ENCODE measurements around the gene SH2D2A. TPM values are rescaled to one million over a fixed set of nuclear protein-coding genes. Genes with fewer than 3 reads are reported as not detected.

The SH2D2A gene
- total RNA-seq, 1 experiment from 2014 or later = not detected

DNA sequence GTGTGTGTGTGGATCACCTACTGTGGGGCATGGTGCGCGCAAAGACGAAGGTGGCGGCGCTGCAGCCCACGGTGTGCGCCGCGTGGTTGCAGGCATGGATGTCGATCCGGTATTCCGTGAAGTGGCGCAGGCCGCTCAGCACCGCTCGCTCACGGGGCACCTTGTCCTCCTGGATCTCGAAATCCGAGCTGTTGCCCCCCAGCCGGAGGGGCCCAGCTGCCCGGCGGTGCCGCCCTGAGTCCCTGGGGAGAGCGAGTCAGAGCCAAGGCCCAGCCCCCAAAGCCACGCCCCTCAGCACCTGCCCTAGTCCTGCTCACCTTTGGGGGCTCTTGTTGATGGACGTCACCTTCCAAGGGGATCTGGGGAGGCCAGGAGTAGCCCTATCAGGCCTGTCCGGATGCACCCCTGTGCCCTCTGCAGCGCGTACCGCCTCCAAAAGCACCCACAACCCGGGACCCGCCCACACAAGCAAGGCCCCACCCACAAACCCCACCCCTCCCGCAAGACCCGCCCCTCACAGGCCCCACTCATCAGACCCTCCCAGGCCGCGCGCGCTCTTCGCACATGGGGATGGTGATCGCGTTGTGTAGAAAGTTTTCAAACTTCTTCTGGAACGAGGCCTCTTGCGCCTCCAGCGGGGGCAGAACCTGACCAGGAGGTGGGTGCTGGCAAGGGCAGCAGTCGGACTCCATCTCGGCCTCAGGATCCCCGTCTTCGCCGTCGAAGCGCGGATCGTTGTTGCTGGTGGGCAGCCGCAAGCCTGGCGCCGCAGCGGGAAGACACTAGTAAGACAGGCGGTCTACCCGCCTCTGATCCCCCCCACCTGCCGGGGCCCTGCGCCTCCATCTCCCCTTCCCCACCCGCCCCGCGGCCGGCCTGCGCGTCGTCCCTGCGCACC, 28.7 kb upstream of the SH2D2A start:
- Histone ChIP-seq H2AFZ (ENCODE audit: low read length) (no peak overlapping the region), H3K9me3 (ENCODE audit: low read length) (no peaks in the 10 kb centered on the region), H4K20me1 (ENCODE audit: insufficient read depth, low read depth, low read length) (no peaks in the 10 kb centered on the region), H3K4me3 (ENCODE audit: low read length) (no peak overlapping the region), H3K27me3 (ENCODE audit: low read length) (no peaks in the 10 kb centered on the region), H3K27ac (ENCODE audit: low read length) (no peak overlapping the region), H3K9ac (ENCODE audit: low read length) (no peak overlapping the region), H3K4me2 (ENCODE audit: low read depth, low read length, poor library complexity, severe bottlenecking) (no peak overlapping the region), H3K36me3 (ENCODE audit: insufficient read depth, low read length) (no peaks in the 10 kb centered on the region), H3K4me1 (ENCODE audit: low read length) (no peaks in the 10 kb centered on the region), H3K79me2 (ENCODE audit: low read length) (no peaks in the 10 kb centered on the region), H3K9me2 (replicated peaks; ENCODE audit: insufficient read depth, low read length) (no peaks in the 10 kb centered on the region)
- no peak for DNase-seq

DNA sequence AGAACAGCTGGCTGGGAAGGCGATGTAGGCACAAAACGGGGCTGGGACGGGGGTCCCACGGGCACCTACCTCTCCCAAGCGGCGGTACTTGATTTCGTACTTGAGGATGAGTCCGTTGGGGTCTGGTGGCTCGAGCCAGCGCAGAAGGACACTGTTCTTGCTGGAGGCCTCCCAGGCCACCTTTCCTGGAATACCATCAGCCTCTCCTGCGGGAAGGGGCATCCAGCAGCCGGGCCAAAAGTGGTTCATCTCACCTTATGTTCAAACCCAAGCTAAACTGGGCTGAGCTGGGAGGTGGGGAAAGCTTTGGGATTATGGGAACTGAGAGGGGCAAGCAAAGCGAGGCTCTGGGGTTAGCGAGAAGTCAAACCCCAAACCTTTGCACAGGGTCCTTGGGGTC, 28.0 kb upstream of the SH2D2A start:
- no peak overlapping the region for H3K4me3 ChIP-seq (ENCODE audit: low read length)
- no peaks in the 10 kb centered on the region for H3K9me3 ChIP-seq (ENCODE audit: low read length)
- H3K9ac ChIP-seq (ENCODE audit: low read length) = no peak overlapping the region
- H4K20me1 ChIP-seq (ENCODE audit: insufficient read depth, low read depth, low read length) = no peaks in the 10 kb centered on the region
- H3K27me3 ChIP-seq (ENCODE audit: low read length) = no peaks in the 10 kb centered on the region
- no peak for DNase-seq
- no peak overlapping the region for H3K27ac ChIP-seq (ENCODE audit: low read length)
- H3K4me2 ChIP-seq (ENCODE audit: low read depth, low read length, poor library complexity, severe bottlenecking) = no peak overlapping the region
- no peaks in the 10 kb centered on the region for H3K36me3 ChIP-seq (ENCODE audit: insufficient read depth, low read length)
- H3K4me1 ChIP-seq (ENCODE audit: low read length) = no peaks in the 10 kb centered on the region
- H3K9me2 ChIP-seq (replicated peaks; ENCODE audit: insufficient read depth, low read length) = no peaks in the 10 kb centered on the region
- H2AFZ ChIP-seq (ENCODE audit: low read length) = no peak overlapping the region
- no peaks in the 10 kb centered on the region for H3K79me2 ChIP-seq (ENCODE audit: low read length)

DNA sequence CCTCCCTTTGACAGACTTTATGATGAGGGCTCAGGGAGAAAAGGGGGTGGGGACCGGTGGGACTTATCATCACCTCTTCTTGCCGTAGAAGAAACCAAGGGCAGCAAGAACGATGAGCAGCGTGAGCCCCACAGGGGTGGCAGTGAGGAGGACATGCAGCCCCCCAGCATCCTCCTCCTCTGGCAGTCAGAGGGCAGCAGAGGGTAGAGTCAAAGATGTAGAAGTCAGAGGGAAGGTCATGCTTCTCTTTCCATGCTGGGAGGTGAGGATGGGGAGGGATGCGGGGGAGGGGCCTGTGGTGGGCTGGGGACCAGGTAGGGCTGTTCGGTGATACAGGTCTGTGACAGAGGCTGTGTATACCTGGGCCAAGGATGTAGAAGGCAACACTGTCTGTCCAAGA, 27.5 kb upstream of the SH2D2A start:
- no peak overlapping the region for H3K27ac ChIP-seq (ENCODE audit: low read length)
- H3K9ac ChIP-seq (ENCODE audit: low read length) = no peak overlapping the region
- no peak overlapping the region for H2AFZ ChIP-seq (ENCODE audit: low read length)
- no peaks in the 10 kb centered on the region for H4K20me1 ChIP-seq (ENCODE audit: insufficient read depth, low read depth, low read length)
- DNase-seq = no peak
- H3K4me2 ChIP-seq (ENCODE audit: low read depth, low read length, poor library complexity, severe bottlenecking) = no peak overlapping the region
- H3K36me3 ChIP-seq (ENCODE audit: insufficient read depth, low read length) = no peaks in the 10 kb centered on the region
- H3K4me3 ChIP-seq (ENCODE audit: low read length) = no peak overlapping the region
- H3K9me2 ChIP-seq (replicated peaks; ENCODE audit: insufficient read depth, low read length) = no peaks in the 10 kb centered on the region
- H3K9me3 ChIP-seq (ENCODE audit: low read length) = no peaks in the 10 kb centered on the region
- H3K4me1 ChIP-seq (ENCODE audit: low read length) = no peaks in the 10 kb centered on the region
- H3K27me3 ChIP-seq (ENCODE audit: low read length) = no peaks in the 10 kb centered on the region
- H3K79me2 ChIP-seq (ENCODE audit: low read length) = no peaks in the 10 kb centered on the region

DNA sequence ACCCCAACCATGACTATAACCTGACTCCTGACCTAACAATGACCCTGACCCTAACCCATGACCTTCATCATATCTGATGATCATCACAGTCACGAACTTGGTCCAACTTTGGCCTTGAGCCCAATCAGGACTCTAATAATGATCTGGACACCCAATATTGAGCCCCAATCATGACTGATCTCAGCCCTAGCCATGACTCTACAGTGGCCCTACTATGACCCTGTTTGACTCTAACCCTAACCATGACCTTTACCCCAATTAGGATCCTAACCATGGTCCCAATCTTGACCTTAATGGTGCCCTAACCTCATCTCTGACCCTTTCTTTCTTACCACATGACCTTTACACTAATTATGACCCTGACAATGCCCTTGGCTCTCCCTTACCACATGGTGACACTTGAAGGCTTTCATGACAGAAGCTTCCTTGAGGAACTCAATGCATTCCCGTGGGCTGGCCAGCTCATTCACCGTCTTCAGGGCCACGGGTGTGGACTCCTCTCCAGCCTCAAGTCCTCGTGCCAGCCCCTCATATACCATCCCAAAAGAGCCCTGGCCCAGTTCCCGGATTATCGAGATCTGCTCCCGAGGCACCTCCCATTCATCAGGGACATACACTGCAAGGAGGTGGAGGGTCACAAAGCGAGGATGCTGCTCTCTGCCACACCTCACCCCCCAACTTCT, 26.1 kb upstream of the SH2D2A start:
- no peak for DNase-seq
- H3K27me3 ChIP-seq (ENCODE audit: low read length) = no peaks in the 10 kb centered on the region
- H3K4me3 ChIP-seq (ENCODE audit: low read length) = no peak overlapping the region
- no peaks in the 10 kb centered on the region for H3K79me2 ChIP-seq (ENCODE audit: low read length)
- H3K9me3 ChIP-seq (ENCODE audit: low read length) = no peaks in the 10 kb centered on the region
- no peaks in the 10 kb centered on the region for H4K20me1 ChIP-seq (ENCODE audit: insufficient read depth, low read depth, low read length)
- no peak overlapping the region for H3K9ac ChIP-seq (ENCODE audit: low read length)
- H2AFZ ChIP-seq (ENCODE audit: low read length) = no peak overlapping the region
- H3K4me1 ChIP-seq (ENCODE audit: low read length) = no peaks in the 10 kb centered on the region
- no peaks in the 10 kb centered on the region for H3K36me3 ChIP-seq (ENCODE audit: insufficient read depth, low read length)
- H3K27ac ChIP-seq (ENCODE audit: low read length) = no peak overlapping the region
- H3K9me2 ChIP-seq (replicated peaks; ENCODE audit: insufficient read depth, low read length) = no peaks in the 10 kb centered on the region
- no peak overlapping the region for H3K4me2 ChIP-seq (ENCODE audit: low read depth, low read length, poor library complexity, severe bottlenecking)

DNA sequence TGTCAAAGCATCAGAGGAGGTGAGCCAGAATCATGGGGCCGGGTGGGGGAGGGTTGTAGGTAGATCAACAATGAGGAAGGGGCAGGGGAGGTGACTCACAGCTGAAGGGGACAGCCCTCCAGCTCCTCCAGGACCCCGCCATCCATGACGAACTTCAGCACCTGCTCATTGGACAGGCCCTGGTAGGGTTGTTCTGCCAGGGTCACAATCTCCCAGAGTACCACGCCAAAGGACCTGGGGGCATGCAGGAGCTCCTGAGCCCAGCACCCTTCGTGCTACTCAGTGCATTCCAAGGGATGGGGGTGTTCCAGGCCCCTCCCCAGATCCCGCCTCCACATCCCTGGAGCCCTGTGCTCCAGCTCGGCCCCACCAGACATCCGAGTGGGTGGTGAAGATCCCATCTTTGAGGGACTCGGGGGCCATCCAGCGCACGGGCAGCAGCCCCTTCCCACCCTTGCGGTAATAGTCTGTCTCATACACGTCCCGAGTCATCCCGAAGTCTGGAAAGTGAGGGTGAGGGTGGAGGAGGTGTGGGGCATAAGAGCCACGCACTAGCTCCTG, 24.7 kb upstream of the SH2D2A start:
- H3K4me2 ChIP-seq (ENCODE audit: low read depth, low read length, poor library complexity, severe bottlenecking) = no peak overlapping the region
- H4K20me1 ChIP-seq (ENCODE audit: insufficient read depth, low read depth, low read length) = no peaks in the 10 kb centered on the region
- H3K9ac ChIP-seq (ENCODE audit: low read length) = no peak overlapping the region
- H3K4me1 ChIP-seq (ENCODE audit: low read length) = no peaks in the 10 kb centered on the region
- no peaks in the 10 kb centered on the region for H3K36me3 ChIP-seq (ENCODE audit: insufficient read depth, low read length)
- no peaks in the 10 kb centered on the region for H3K9me2 ChIP-seq (replicated peaks; ENCODE audit: insufficient read depth, low read length)
- H3K79me2 ChIP-seq (ENCODE audit: low read length) = no peaks in the 10 kb centered on the region
- H3K9me3 ChIP-seq (ENCODE audit: low read length) = no peaks in the 10 kb centered on the region
- DNase-seq = no peak
- no peak overlapping the region for H2AFZ ChIP-seq (ENCODE audit: low read length)
- H3K27ac ChIP-seq (ENCODE audit: low read length) = no peak overlapping the region
- H3K27me3 ChIP-seq (ENCODE audit: low read length) = no peaks in the 10 kb centered on the region
- no peak overlapping the region for H3K4me3 ChIP-seq (ENCODE audit: low read length)

DNA sequence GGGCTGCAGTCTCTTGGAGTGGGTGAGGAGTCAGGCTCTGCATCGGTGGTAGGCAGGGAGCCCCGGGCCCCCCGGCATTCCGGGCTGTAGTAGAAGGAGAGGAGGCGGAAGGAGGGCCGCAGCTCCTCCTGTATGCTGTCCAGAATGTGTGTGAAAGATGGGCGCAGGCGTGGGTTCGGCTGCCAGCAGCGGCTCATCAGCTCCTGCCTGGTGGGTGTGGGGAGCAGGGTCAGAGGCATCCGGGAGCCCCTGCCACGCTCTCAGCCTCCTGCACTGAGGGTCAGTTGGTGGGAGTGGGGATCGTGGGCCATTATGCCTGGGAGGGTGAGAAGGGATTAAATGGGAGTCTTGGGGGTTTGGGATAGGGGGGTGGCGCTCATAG, 24.2 kb upstream of the SH2D2A start:
- Histone ChIP-seq H3K79me2 (ENCODE audit: low read length) (no peaks in the 10 kb centered on the region), H3K27me3 (ENCODE audit: low read length) (no peaks in the 10 kb centered on the region), H3K9me2 (replicated peaks; ENCODE audit: insufficient read depth, low read length) (no peaks in the 10 kb centered on the region), H4K20me1 (ENCODE audit: insufficient read depth, low read depth, low read length) (no peaks in the 10 kb centered on the region), H3K4me1 (ENCODE audit: low read length) (no peaks in the 10 kb centered on the region), H3K9me3 (ENCODE audit: low read length) (no peaks in the 10 kb centered on the region), H3K36me3 (ENCODE audit: insufficient read depth, low read length) (no peaks in the 10 kb centered on the region), H3K4me2 (ENCODE audit: low read depth, low read length, poor library complexity, severe bottlenecking) (no peak overlapping the region), H3K27ac (ENCODE audit: low read length) (no peak overlapping the region), H3K4me3 (ENCODE audit: low read length) (no peak overlapping the region), H3K9ac (ENCODE audit: low read length) (no peak overlapping the region), H2AFZ (ENCODE audit: low read length) (no peak overlapping the region)
- no peak for DNase-seq

DNA sequence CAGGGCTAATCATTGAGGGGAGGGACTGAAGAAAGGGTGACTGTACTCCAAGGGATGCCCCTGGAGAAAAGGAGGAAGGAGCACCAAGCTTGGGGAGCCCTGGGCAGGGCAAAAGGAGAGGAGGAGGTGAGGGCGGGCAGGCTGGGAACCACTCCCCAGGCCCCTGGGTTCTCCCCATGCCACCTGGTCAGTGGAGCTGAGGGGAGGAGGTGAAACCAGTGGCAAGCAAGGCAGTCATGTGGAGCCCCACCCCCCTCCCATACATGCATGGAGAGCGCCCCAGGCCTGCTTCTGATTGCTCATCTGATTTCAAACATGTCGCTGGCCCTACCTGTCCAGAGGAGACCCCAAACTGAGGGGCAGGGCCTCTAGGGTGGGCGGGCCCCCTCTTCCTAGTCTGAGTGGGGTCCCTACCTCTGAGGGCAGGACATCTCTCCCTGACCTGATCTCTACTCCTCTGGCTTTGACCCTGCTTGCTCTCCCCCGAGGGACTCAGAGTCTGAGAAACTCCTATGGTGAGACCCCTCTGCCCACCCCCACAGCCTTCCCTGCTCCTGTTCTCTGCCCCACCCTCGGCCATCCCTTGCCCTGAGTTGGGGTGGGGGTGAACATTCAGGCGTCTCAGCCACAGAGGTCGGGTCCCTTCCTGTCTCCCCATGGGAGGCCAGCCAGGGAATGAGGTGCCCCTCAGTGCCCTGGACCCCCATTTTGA, 23.7 kb upstream of the SH2D2A start:
- H3K27ac ChIP-seq (ENCODE audit: low read length) = no peak overlapping the region
- no peak overlapping the region for H2AFZ ChIP-seq (ENCODE audit: low read length)
- no peaks in the 10 kb centered on the region for H3K9me3 ChIP-seq (ENCODE audit: low read length)
- H3K4me3 ChIP-seq (ENCODE audit: low read length) = no peak overlapping the region
- H4K20me1 ChIP-seq (ENCODE audit: insufficient read depth, low read depth, low read length) = no peaks in the 10 kb centered on the region
- no peaks in the 10 kb centered on the region for H3K36me3 ChIP-seq (ENCODE audit: insufficient read depth, low read length)
- H3K9ac ChIP-seq (ENCODE audit: low read length) = no peak overlapping the region
- H3K79me2 ChIP-seq (ENCODE audit: low read length) = no peaks in the 10 kb centered on the region
- H3K4me2 ChIP-seq (ENCODE audit: low read depth, low read length, poor library complexity, severe bottlenecking) = no peak overlapping the region
- no peaks in the 10 kb centered on the region for H3K27me3 ChIP-seq (ENCODE audit: low read length)
- no peak for DNase-seq
- H3K4me1 ChIP-seq (ENCODE audit: low read length) = no peaks in the 10 kb centered on the region
- H3K9me2 ChIP-seq (replicated peaks; ENCODE audit: insufficient read depth, low read length) = no peaks in the 10 kb centered on the region
